ENCODE data around the gene FBXL7. TPM values are rescaled to one million over a fixed set of nuclear protein-coding genes. Genes with fewer than 3 reads are reported as not detected.

Gene FBXL7
- total and polyA plus RNA-seq, 9 of the 15 experiments (the other 6 are each of a cell fraction or from before 2014, with no cell fraction given): 0.04 to 0.08 TPM; not detected in 7

- Histone ChIP-seq H4K20me1 (replicated peaks; ENCODE audit: control insufficient read depth, insufficient read depth, low read length) (no peaks in the 10 kb centered on the region), H3K9me1 (ENCODE audit: control insufficient read depth, insufficient read depth, low read length) (no peaks in the 10 kb centered on the region), H3K9ac (ENCODE audit: insufficient read depth in 1 of 2, low read depth in 2 of 2, low read length in 2 of 2) (no peak overlapping the region), H3K79me2 (ENCODE audit: control insufficient read depth, insufficient read depth, low read length) (no peaks in the 10 kb centered on the region), H3K4me2 (ENCODE audit: insufficient read depth, low read length) (no peak overlapping the region), H3K36me3 (ENCODE audit: control insufficient read depth, insufficient read depth, low read length) (no peaks in the 10 kb centered on the region), H3K27me3 (ENCODE audit: control insufficient read depth in 2 of 2, insufficient read depth in 2 of 2, low read length in 2 of 2) (no peaks in the 10 kb centered on the region), H3K4me1 (replicated peaks in 1 of 2; ENCODE audit: control insufficient read depth in 2 of 2, insufficient read depth in 2 of 2, low read length in 2 of 2) (no peaks in the 10 kb centered on the region), H3K4me3 (no peak overlapping the region), H3K27ac (ENCODE audit: extremely low read depth, low read depth, low read length) (no peak overlapping the region), H2AFZ (ENCODE audit: low read depth, low read length) (no peak overlapping the region), H3K9me3 (replicated peaks; ENCODE audit: control insufficient read depth, insufficient read depth, low read depth, low read length) (0 out of 2 replicates have a peak, but pooled peaks cover 1% of the 10 kb centered on the region)
- ATAC-seq: no peak
- 0% methylated on average over 1 of the region's 1 CpG for WGBS (ENCODE audit: insufficient coverage, low coverage, missing lambda C conversion rate)
- BruUV-seq (replicated peaks): no TSS peak
- DNase-seq (ENCODE audit: extremely low read depth in 1 of 4, low spot score in 3 of 4): no peak
- CTCF ChIA-PET (ENCODE audit: low intra/inter-chr PET ratio): no interaction called here
- intact Hi-C loops (cut with micrococcal nuclease) (no loop called here), in situ Hi-C loops (cut with MboI) (no loop called here)
- FAIRE-seq: no peak
- TF ChIP-seq HMGXB4 (CRISPR knock-in tag; IDR thresholded peaks at IDR 0.05) (no peak), ASH1L (IDR thresholded peaks at IDR 0.05; ENCODE audit: borderline replicate concordance, low read depth, partially characterized antibody) (no peak), ZNF263 (CRISPR knock-in tag; IDR thresholded peaks at IDR 0.05; ENCODE audit: borderline replicate concordance) (no peak), ELF1 (tag; IDR thresholded peaks at IDR 0.05) (no peak), MCM3 (IDR thresholded peaks at IDR 0.05) (no peak), HIVEP1 (CRISPR knock-in tag; IDR thresholded peaks at IDR 0.05) (no peak), IFI16 (CRISPR knock-in tag; IDR thresholded peaks at IDR 0.05) (no peak), ZBTB17 (CRISPR knock-in tag; IDR thresholded peaks at IDR 0.05) (no peak), ZNF766 (CRISPR knock-in tag; conservative IDR thresholded peaks at IDR 0.05) (no peak), ATF1 (CRISPR knock-in tag; IDR thresholded peaks at IDR 0.05) (no peak), ATF1 (tag; IDR thresholded peaks at IDR 0.05) (no peak), TRIM28 (IDR thresholded peaks at IDR 0.05) (no peak), HNRNPL (IDR thresholded peaks at IDR 0.05; ENCODE audit: low read depth, low read length) (no peak), IRF1 (CRISPR knock-in tag; IDR thresholded peaks at IDR 0.05; ENCODE audit: borderline replicate concordance) (no peak), HDAC1 (IDR thresholded peaks at IDR 0.05) (no peak), HNRNPK (IDR thresholded peaks at IDR 0.05; ENCODE audit: low read depth, low read length, poor library complexity, severe bottlenecking) (no peak)
- POLR2A ChIA-PET: no interaction called here
Observed at GRCh38 chr5:15452781-15453180, 47.2 kb upstream of the FBXL7 start.

Data from K562 (cell line).